Fibroblast of pulmonary artery (primary cell): ENCODE data around the gene ABCB9.

Experiments used
- DNase-seq: peaks from one replicate; pipeline ENCODE4 v3.0.0-alpha.2; 2010; ENCODE audit warnings: low read depth
- H3K4me3 ChIP-seq: replicated peaks from 2 replicates; pipeline ENCODE4 v1.5.1; 2011; ENCODE audit warnings: low read depth, mild to moderate bottlenecking, control low read depth, low read length, moderate library complexity
- TF ChIP-seq, protein P1 (sequence below): IDR thresholded peaks from 2 replicates; pipeline ENCODE4 v1.5.1; 2011; ENCODE audit warnings: mild to moderate bottlenecking, control low read depth, low read length, inconsistent platforms; ENCODE audit errors: missing control alignments

ABCB9 gene

DNA sequence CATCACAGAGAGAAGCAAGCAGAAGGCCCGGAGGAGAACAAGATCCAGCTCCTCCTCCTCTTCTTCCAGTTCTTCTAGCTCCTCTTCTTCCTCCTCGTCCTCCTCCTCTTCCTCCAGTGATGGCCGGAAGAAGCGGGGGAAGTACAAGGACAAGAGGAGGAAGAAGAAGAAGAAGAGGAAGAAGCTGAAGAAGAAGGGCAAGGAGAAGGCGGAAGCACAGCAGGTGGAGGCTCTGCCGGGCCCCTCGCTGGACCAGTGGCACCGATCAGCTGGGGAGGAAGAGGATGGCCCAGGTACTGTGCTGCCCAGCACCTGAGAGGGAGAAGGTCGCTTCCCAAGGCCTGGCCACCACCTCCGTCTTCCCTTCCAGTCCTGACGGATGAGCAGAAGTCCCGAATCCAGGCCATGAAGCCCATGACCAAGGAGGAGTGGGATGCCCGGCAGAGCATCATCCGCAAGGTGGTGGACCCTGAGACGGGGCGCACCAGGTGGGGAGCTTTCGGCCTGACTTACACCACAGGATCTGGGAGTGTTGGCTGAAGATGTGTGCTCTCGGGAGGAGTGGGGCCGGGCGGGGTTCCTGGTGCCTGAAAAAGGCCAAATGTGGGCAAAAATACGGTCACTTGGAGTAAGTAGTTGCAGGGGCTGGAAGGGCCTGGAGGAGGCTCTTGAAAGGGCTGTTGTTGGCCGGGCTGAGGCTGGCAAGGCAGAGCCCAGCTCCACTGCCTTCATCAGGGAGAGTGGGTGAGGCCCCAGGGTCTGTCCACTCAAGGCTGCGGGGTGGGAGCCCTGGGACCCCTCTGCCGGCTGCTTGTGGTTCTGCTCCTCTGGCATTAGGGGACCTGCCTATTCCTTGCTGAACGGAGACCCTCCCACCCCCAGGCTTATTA lies 15.6 kb upstream of the ABCB9 start:
- TF ChIP-seq, protein P1, sequence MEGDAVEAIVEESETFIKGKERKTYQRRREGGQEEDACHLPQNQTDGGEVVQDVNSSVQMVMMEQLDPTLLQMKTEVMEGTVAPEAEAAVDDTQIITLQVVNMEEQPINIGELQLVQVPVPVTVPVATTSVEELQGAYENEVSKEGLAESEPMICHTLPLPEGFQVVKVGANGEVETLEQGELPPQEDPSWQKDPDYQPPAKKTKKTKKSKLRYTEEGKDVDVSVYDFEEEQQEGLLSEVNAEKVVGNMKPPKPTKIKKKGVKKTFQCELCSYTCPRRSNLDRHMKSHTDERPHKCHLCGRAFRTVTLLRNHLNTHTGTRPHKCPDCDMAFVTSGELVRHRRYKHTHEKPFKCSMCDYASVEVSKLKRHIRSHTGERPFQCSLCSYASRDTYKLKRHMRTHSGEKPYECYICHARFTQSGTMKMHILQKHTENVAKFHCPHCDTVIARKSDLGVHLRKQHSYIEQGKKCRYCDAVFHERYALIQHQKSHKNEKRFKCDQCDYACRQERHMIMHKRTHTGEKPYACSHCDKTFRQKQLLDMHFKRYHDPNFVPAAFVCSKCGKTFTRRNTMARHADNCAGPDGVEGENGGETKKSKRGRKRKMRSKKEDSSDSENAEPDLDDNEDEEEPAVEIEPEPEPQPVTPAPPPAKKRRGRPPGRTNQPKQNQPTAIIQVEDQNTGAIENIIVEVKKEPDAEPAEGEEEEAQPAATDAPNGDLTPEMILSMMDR: no peak
- H3K4me3 ChIP-seq: peak overlapping the region; percentile 83
- DNase-seq: no peak

DNA sequence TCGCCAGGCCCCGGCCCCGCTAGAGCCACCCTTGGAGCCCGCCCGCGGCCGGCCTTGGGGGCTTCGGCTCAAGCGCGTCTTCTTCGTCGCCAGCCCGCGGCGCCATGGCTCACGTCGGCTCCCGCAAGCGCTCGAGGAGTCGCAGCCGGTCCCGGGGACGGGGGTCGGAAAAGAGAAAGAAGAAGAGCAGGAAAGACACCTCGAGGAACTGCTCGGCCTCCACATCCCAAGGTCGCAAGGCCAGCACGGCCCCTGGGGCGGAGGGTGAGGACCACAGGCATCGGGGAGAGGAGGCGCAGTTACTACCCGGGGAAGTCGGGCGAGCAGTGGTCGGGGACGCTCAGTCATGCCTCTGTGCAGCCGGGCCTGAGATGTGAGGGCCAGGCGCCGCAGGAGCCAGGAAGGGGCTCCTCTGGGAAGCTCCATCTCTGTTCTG lies 14.8 kb upstream of the ABCB9 start:
- peak; percentile 11 for DNase-seq
- peak overlapping the region; percentile 83 for H3K4me3 ChIP-seq
- TF ChIP-seq, protein P1: no peak

DNA sequence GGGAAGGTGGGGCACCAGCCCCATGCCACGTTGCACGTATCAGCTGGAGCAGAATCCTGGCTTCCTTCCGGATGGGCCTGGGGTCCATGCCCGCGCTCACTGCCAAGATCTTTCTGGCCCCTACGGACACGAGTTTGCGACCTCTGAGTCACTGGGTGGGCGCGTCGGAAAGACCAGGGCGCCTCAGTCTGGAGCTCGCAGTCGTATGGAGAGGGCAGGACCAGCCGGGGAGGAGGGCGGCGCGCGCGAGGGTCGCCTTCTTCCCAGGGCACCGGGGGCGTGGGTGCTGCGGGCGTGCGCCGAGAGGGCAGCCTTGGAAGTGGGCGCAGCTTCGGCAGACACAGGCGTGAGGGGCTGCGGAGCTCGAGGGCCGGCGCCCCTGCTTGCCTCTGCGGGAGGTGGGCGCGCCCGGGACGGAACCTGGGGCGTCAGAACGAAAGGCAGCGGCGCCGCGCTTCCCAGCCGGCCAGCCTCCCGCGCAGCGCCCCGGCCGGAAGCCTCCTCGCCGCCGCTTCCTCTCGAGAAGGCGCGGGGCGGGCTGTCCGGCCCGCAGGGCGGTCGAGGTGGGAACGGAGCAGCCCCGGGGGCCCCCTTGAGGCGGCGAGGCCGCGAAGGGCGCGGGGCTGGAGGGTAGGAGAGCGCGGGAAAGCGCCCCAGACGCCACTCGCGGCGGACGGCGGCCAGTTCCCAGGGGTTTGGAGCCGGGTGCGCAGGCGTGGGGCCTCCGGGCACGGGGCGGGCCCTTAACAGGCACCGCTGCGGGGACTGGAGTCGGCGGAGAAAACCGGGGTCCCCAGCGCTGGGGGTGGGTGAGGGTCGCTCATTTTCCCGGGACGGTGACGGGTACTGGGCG lies 14.1 kb upstream of the ABCB9 start, which contains the start of gene ARL6IP4:
TSS of gene ARL6IP4 (plus strand) at position 499 of the 853 bp plus-strand sequence. CDS start 459 bp downstream, outside the sequence.
- H3K4me3 ChIP-seq: peak within 1 kb of the TSS; percentile 83
- peak; percentile 61 for DNase-seq
- TF ChIP-seq, protein P1: no peak

DNA sequence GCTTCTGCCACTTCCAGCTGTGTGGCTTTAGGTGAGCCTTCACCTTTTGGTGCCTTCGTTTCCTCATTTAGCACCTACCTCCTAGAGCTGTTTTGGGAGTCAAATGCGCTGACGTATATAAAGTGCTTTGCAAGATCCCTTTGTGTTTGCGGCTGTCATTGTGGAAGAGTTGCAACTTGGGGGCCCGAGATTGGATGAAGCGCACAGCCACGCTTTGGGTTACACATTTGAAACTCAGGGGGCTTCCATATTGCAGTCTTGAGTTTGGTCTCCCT lies 13.6 kb upstream of the ABCB9 start:
- TF ChIP-seq, protein P1: no peak
- DNase-seq: peak; percentile 12
- peak overlapping the region; percentile 83 for H3K4me3 ChIP-seq

DNA sequence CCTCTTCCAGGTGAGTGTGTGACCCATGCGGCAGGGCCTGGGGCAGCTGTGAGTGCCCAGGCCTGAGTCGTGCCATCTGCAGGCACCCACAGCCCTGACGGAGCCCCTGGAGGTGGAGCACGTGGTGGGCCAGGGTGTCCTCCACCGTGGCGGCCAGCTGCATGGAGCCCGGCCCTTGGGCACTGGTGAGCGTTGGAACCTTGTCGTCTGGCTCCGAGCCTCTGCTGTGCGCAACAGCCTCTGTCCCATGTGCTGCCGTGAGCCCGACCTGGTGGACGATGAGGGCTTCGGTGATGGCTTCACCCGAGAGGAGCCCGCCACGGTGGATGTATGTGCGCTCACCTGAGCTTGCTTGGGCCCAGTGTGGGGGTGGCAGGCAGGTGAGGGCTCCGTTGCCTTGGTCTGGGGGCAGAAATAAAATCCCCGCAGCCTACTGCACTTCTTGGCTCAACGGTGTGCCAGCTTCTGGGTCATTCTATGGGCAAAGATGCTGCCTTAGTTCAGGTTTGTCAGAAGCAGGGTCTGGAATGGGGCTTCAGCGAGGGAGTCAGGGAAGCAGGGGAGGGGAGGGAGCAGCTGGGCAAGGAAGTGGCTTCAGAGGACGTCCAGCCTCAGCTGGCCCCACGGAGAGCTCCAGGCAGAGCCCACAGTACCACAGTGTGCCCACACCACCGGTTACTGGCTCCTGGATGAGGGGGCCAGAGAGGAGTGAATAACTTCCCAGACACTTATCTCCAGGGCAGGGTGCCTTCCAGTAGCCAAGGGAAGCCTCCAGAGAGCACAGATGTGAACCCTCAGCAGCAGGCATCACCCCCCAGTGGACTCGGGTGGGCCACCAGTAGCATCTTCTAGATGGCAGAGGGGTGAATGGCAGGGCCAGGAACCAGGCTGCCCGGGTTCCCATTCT lies 13.0 kb upstream of the ABCB9 start:
- TF ChIP-seq, protein P1: no peak
- H3K4me3 ChIP-seq: peak overlapping the region; percentile 83
- DNase-seq: no peak

DNA sequence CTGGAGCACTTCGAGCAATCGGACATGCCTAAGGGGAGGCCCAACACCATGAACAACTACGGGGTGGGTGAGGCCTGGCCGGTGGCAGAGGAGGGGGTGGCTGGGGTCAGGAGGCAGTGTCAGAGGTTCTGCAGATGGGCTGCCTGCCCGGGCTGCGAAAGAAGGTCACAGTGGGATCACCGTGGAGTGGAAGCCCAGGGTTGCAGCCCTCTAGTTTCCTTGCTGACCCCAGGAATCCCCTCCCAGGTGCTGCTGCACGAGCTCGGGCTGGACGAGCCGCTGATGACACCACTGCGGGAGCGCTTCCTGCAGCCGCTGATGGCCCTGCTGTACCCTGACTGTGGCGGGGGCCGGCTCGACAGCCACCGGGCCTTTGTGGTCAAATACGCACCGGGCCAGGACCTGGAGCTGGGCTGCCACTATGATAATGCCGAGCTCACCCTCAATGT lies 12.3 kb upstream of the ABCB9 start:
- H3K4me3 ChIP-seq: no peak overlapping the region
- TF ChIP-seq, protein P1: no peak
- no peak for DNase-seq
